ENCODE measurements around the gene POLR2L.
A peak's percentile ranks its signal among the peaks of the same experiment; 100 is the strongest.

POLR2L gene

DNA sequence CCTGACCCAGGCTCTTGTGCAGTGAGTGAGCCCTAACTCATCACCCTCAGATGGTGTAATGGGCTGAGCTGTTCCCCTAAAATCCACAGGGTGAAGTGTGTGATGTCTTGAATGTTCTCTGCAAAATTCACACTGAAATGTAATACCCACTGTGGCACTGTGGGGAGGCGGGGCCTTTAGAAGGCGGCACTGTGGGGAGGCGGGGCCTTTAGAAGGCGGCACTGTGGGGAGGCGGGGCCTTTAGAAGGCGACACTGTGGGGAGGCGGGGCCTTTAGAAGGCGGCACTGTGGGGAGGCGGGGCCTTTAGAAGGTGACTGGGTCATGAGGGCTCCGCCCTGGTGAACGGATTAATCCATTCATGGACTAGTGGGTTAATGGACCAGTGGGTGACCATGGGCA is 35.2 kb upstream of the POLR2L start:
- no peak overlapping the region for H2BK5ac ChIP-seq (ENCODE audit: low read length)
- H3K36me3 ChIP-seq (replicated peaks in 1 of 2; ENCODE audit: control insufficient read depth in 2 of 2, insufficient read depth in 2 of 2, low read length in 2 of 2), result peaks cover 30 to 54% of the 10 kb centered on the region in 2 donors
- H3K79me1 ChIP-seq (ENCODE audit: low read depth, low read length), result peaks cover 6% of the 10 kb centered on the region
- H2AFZ ChIP-seq (ENCODE audit: low read length), result no peak overlapping the region
- H2AK5ac ChIP-seq (ENCODE audit: low read depth, low read length), result no peak overlapping the region
- peak overlapping the region in 1 of 2 donors; percentile 27 for H3K4me3 ChIP-seq (ENCODE audit: low read length in 2 of 2)
- no peaks in the 10 kb centered on the region for H3K27me3 ChIP-seq (ENCODE audit: control insufficient read depth in 3 of 3, insufficient read depth in 3 of 3, low read depth in 1 of 3, low read length in 3 of 3)
- no peak overlapping the region for H2BK12ac ChIP-seq (ENCODE audit: low read length)
- H2BK15ac ChIP-seq (ENCODE audit: low read length), result no peak overlapping the region
- no peaks in the 10 kb centered on the region for H3K4me1 ChIP-seq (ENCODE audit: control insufficient read depth in 2 of 2, insufficient read depth in 1 of 2, low read depth in 1 of 2, low read length in 2 of 2)
- no peak overlapping the region for H3K4ac ChIP-seq (ENCODE audit: low read length)
- no peak for DNase-seq (ENCODE audit: low spot score)
- H3K14ac ChIP-seq (ENCODE audit: low read length), result no peak overlapping the region
- peak overlapping the region; percentile 47 for H2BK120ac ChIP-seq (ENCODE audit: low read depth, low read length)
- no CpG with 5 or more reads among the region's 11 CpGs for WGBS, 2 donors (ENCODE audit: extremely low coverage in 2 of 2, insufficient read length in 2 of 2, insufficient replicate concordance in 1 of 2)
- no peak overlapping the region for H3K18ac ChIP-seq (ENCODE audit: low read length)
- no peaks in the 10 kb centered on the region for H3K9me3 ChIP-seq (replicated peaks in 1 of 2; ENCODE audit: control insufficient read depth in 2 of 2, insufficient read depth in 1 of 2, low read depth in 1 of 2, low read length in 2 of 2)
- no peak overlapping the region for H3K4me2 ChIP-seq (ENCODE audit: insufficient read depth, low read length, poor library complexity, severe bottlenecking)
- no peak overlapping the region for H3K9ac ChIP-seq (ENCODE audit: low read depth, low read length, poor library complexity)
- H4K8ac ChIP-seq (ENCODE audit: low read depth, low read length), result no peak overlapping the region
- H4K91ac ChIP-seq (ENCODE audit: low read depth, low read length, poor library complexity), result no peak overlapping the region
- no peak overlapping the region for H3K27ac ChIP-seq (replicated peaks; ENCODE audit: low read length)
- H3K23ac ChIP-seq (ENCODE audit: low read depth, low read length, poor library complexity), result no peak overlapping the region

DNA sequence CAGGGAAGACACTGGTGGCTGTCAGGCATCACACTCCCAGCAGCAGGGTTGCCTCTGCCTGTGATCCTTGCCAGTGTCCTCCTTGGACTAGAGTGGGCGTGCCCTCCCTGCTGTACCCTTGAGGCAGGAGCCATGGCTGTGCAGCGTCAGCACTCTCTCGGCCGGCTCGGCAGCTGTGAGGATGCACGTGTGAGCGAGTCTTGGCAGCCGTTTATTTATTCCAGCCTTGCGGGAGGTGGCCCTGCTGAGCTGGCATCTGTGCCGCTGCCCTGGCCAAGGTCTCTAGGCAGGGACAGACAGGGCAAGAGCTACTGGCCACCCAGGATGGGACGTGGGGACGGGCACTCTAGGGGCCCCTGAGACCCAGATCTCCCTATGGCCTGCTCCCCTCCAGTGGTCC is 34.2 kb upstream of the POLR2L start:
- H3K4me1 ChIP-seq (ENCODE audit: control insufficient read depth in 2 of 2, insufficient read depth in 1 of 2, low read depth in 1 of 2, low read length in 2 of 2), result no peaks in the 10 kb centered on the region
- H4K91ac ChIP-seq (ENCODE audit: low read depth, low read length, poor library complexity), result no peak overlapping the region
- H2BK120ac ChIP-seq (ENCODE audit: low read depth, low read length), result no peak overlapping the region
- peak overlapping the region; percentile 60 for H3K9ac ChIP-seq (ENCODE audit: low read depth, low read length, poor library complexity)
- no peak overlapping the region for H3K4me2 ChIP-seq (ENCODE audit: insufficient read depth, low read length, poor library complexity, severe bottlenecking)
- H3K14ac ChIP-seq (ENCODE audit: low read length), result no peak overlapping the region
- DNase-seq (ENCODE audit: low spot score), result no peak
- peak overlapping the region; percentile 44 for H2BK5ac ChIP-seq (ENCODE audit: low read length)
- no peak overlapping the region for H3K4me3 ChIP-seq (ENCODE audit: low read length in 2 of 2)
- no peak overlapping the region for H3K4ac ChIP-seq (ENCODE audit: low read length)
- peak overlapping the region; percentile 10 for H2BK12ac ChIP-seq (ENCODE audit: low read length)
- H3K27ac ChIP-seq (replicated peaks; ENCODE audit: low read length), result no peak overlapping the region
- H3K79me1 ChIP-seq (ENCODE audit: low read depth, low read length), result peaks cover 6% of the 10 kb centered on the region
- no peak overlapping the region for H2AFZ ChIP-seq (ENCODE audit: low read length)
- H3K9me3 ChIP-seq (replicated peaks in 1 of 2; ENCODE audit: control insufficient read depth in 2 of 2, insufficient read depth in 1 of 2, low read depth in 1 of 2, low read length in 2 of 2), result no peaks in the 10 kb centered on the region
- no peak overlapping the region for H2BK15ac ChIP-seq (ENCODE audit: low read length)
- H2AK5ac ChIP-seq (ENCODE audit: low read depth, low read length), result no peak overlapping the region
- H3K23ac ChIP-seq (ENCODE audit: low read depth, low read length, poor library complexity), result peak overlapping the region; percentile 89
- peaks cover 30 to 49% of the 10 kb centered on the region in 2 donors for H3K36me3 ChIP-seq (replicated peaks in 1 of 2; ENCODE audit: control insufficient read depth in 2 of 2, insufficient read depth in 2 of 2, low read length in 2 of 2)
- H4K8ac ChIP-seq (ENCODE audit: low read depth, low read length), result no peak overlapping the region
- WGBS, 2 donors (ENCODE audit: extremely low coverage in 2 of 2, insufficient read length in 2 of 2, insufficient replicate concordance in 1 of 2), result no CpG with 5 or more reads among the region's 12 CpGs
- H3K27me3 ChIP-seq (ENCODE audit: control insufficient read depth in 3 of 3, insufficient read depth in 3 of 3, low read depth in 1 of 3, low read length in 3 of 3), result no peaks in the 10 kb centered on the region
- H3K18ac ChIP-seq (ENCODE audit: low read length), result no peak overlapping the region

DNA sequence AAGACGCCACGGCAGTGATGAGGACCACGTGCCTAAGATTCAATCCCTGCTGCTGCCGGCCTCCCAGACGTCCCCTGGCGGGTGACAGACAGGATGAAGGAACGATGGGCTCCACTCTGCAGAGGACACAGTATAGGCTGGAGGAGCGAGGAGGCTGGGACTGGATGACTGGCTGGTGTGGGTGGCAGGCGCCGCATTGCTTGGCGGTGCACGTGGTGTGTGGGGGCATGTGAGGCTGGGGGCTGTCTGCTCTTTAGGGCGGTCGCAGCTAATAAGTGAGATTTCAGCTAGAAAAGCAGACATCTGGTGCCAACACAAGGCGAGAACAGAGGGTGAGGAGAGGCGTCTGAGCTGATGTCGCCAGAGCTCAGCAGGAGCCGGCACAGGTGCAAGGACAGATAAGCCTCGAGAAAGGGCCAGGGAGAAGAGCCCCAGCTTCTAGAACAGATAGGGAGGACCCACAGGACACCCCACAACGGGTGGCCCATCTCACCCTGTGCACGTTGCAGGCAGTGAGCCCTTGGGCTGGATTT is 33.5 kb upstream of the POLR2L start:
- Histone ChIP-seq H3K18ac (ENCODE audit: low read length) (no peak overlapping the region), H2BK15ac (ENCODE audit: low read length) (no peak overlapping the region)
- DNase-seq (ENCODE audit: low spot score), result no peak

DNA sequence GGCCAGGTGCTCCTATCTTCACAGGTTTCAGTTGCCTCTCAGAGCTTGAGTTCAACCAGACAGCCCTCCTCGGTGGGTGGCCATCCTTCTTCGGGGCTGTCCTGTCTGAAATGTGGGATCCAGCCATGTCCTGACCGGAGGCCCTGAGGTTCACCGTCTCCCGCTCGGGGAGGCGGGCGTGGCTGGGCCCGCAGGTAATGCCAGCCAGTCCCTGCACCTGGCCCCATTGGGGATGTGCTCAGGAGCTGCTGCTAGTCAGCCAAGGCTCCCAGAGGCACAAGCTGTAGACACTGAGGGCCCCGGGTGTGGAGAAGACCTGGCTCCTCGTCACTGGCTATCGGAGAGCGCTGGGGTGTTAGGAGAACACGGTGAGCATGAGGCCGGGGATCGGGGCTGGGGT is 32.9 kb upstream of the POLR2L start:
- H3K9ac ChIP-seq (ENCODE audit: low read depth, low read length, poor library complexity), result no peak overlapping the region
- H3K79me1 ChIP-seq (ENCODE audit: low read depth, low read length), result peaks cover 2% of the 10 kb centered on the region
- peak overlapping the region; percentile 17 for H2BK5ac ChIP-seq (ENCODE audit: low read length)
- no peak for DNase-seq (ENCODE audit: low spot score)
- no peaks in the 10 kb centered on the region for H3K27me3 ChIP-seq (ENCODE audit: control insufficient read depth in 3 of 3, insufficient read depth in 3 of 3, low read depth in 1 of 3, low read length in 3 of 3)
- no peaks in the 10 kb centered on the region for H3K9me3 ChIP-seq (replicated peaks in 1 of 2; ENCODE audit: control insufficient read depth in 2 of 2, insufficient read depth in 1 of 2, low read depth in 1 of 2, low read length in 2 of 2)
- no peak overlapping the region for H2BK12ac ChIP-seq (ENCODE audit: low read length)
- no peak overlapping the region for H2AFZ ChIP-seq (ENCODE audit: low read length)
- no peak overlapping the region for H3K4ac ChIP-seq (ENCODE audit: low read length)
- no peak overlapping the region for H4K91ac ChIP-seq (ENCODE audit: low read depth, low read length, poor library complexity)
- H2BK120ac ChIP-seq (ENCODE audit: low read depth, low read length), result no peak overlapping the region
- H3K14ac ChIP-seq (ENCODE audit: low read length), result no peak overlapping the region
- H3K18ac ChIP-seq (ENCODE audit: low read length), result no peak overlapping the region
- H4K8ac ChIP-seq (ENCODE audit: low read depth, low read length), result no peak overlapping the region
- no peak overlapping the region for H3K27ac ChIP-seq (replicated peaks; ENCODE audit: low read length)
- no peak overlapping the region for H2AK5ac ChIP-seq (ENCODE audit: low read depth, low read length)
- no CpG with 5 or more reads among the region's 16 CpGs for WGBS, 2 donors (ENCODE audit: extremely low coverage in 2 of 2, insufficient read length in 2 of 2, insufficient replicate concordance in 1 of 2)
- peaks cover 0 to under 1% of the 10 kb centered on the region in 2 donors for H3K4me1 ChIP-seq (ENCODE audit: control insufficient read depth in 2 of 2, insufficient read depth in 1 of 2, low read depth in 1 of 2, low read length in 2 of 2)
- peaks cover 26 to 43% of the 10 kb centered on the region in 2 donors for H3K36me3 ChIP-seq (replicated peaks in 1 of 2; ENCODE audit: control insufficient read depth in 2 of 2, insufficient read depth in 2 of 2, low read length in 2 of 2)
- no peak overlapping the region for H2BK15ac ChIP-seq (ENCODE audit: low read length)
- H3K4me3 ChIP-seq (ENCODE audit: low read length in 2 of 2), result no peak overlapping the region
- H3K23ac ChIP-seq (ENCODE audit: low read depth, low read length, poor library complexity), result no peak overlapping the region
- H3K4me2 ChIP-seq (ENCODE audit: insufficient read depth, low read length, poor library complexity, severe bottlenecking), result no peak overlapping the region

More for the DNA sequence above, 33.5 kb upstream of the POLR2L start:
- no peak overlapping the region for H3K4me3 ChIP-seq (ENCODE audit: low read length in 2 of 2)
- no peak overlapping the region for H3K27ac ChIP-seq (replicated peaks; ENCODE audit: low read length)
- no peak overlapping the region for H2AK5ac ChIP-seq (ENCODE audit: low read depth, low read length)
- H2BK12ac ChIP-seq (ENCODE audit: low read length), result no peak overlapping the region
- no peak overlapping the region for H3K4me2 ChIP-seq (ENCODE audit: insufficient read depth, low read length, poor library complexity, severe bottlenecking)
- H3K23ac ChIP-seq (ENCODE audit: low read depth, low read length, poor library complexity), result peak overlapping the region; percentile 89
- no peak overlapping the region for H4K8ac ChIP-seq (ENCODE audit: low read depth, low read length)
- no peaks in the 10 kb centered on the region for H3K27me3 ChIP-seq (ENCODE audit: control insufficient read depth in 3 of 3, insufficient read depth in 3 of 3, low read depth in 1 of 3, low read length in 3 of 3)
- no peak overlapping the region for H2BK120ac ChIP-seq (ENCODE audit: low read depth, low read length)
- H4K91ac ChIP-seq (ENCODE audit: low read depth, low read length, poor library complexity), result no peak overlapping the region
- H3K79me1 ChIP-seq (ENCODE audit: low read depth, low read length), result peaks cover 6% of the 10 kb centered on the region
- no peaks in the 10 kb centered on the region for H3K9me3 ChIP-seq (replicated peaks in 1 of 2; ENCODE audit: control insufficient read depth in 2 of 2, insufficient read depth in 1 of 2, low read depth in 1 of 2, low read length in 2 of 2)
- H3K4me1 ChIP-seq (ENCODE audit: control insufficient read depth in 2 of 2, insufficient read depth in 1 of 2, low read depth in 1 of 2, low read length in 2 of 2), result no peaks in the 10 kb centered on the region
- H3K14ac ChIP-seq (ENCODE audit: low read length), result no peak overlapping the region
- WGBS, 2 donors (ENCODE audit: extremely low coverage in 2 of 2, insufficient read length in 2 of 2, insufficient replicate concordance in 1 of 2), result no CpG with 5 or more reads among the region's 21 CpGs
- peak overlapping the region; percentile 60 for H3K9ac ChIP-seq (ENCODE audit: low read depth, low read length, poor library complexity)
- peak overlapping the region; percentile 44 for H2BK5ac ChIP-seq (ENCODE audit: low read length)
- H2AFZ ChIP-seq (ENCODE audit: low read length), result no peak overlapping the region
- peaks cover 30 to 49% of the 10 kb centered on the region in 2 donors for H3K36me3 ChIP-seq (replicated peaks in 1 of 2; ENCODE audit: control insufficient read depth in 2 of 2, insufficient read depth in 2 of 2, low read length in 2 of 2)
- no peak overlapping the region for H3K4ac ChIP-seq (ENCODE audit: low read length)
